ENCODE results near the gene CENPP.
A peak's percentile ranks its signal among the peaks of the same experiment; 100 is the strongest.
"Not testable (repeated sequence)": the region's sequence is repeated elsewhere in the genome, so short reads cannot be mapped to it uniquely, and the experiment has no call there.

The CENPP gene

DNA sequence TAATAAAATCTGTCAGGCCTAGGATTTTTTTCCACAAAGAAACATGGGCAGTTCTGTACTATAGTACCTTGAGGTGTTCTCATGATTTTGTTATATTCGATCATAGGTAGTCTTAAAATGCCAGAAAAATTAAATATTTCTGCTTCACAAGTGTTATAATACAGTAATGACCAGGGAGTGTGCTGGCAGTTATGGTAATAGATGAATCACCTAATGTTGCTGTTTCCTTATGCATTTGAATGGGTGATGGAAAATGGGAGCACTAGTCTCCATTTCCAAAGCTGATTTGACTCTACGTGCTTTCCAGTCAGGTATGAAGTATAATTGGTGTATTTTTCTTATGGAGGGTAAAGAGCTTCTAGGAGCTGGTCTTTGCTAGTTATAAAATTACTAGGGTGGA is 54.9 kb downstream of the CENPP start:
- no peak for DNase-seq (ENCODE audit: low read depth)

DNA sequence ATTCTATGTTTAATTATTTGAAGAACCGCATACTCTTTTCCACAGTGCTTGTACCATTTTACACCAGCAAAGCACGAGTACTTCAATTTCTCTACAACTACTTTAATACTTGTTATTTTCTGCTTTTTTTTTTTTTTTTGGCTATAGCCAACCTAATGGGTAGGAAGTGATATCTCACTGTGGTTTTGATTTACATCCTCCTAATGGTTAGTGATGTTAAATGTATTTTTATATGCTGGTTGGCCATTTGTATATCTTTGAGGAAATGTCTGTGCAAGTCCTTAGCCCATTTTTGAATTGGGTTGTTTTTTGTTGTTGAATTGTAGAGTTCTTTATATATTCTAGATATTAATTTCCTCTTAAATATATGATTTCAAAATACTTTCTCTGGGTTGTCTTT is 56.0 kb downstream of the CENPP start:
- DNase-seq (ENCODE audit: low read depth), result no peak

- peak; percentile 68 for DNase-seq (ENCODE audit: low read depth)
Observed at GRCh38 chr9:92384375-92384774, 58.6 kb downstream of the CENPP start.

DNA sequence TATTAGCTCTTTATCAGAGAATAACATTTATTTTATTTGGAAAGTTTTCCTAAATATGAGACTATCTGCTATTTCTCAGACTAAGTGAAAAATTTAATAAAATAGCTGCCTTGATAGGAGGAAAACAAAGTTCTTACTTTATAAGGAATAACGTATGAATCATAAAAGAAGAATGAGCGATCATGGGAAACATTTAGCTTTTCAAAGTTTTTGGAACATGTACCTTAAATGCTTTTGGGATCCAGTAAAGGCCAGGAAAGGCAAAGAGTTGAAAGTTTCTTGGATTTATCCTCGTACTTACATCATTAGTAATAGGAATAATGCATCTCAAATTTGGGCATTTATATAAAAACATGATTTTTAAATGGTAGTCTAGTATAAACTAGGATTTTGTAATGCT is 59.2 kb downstream of the CENPP start:
- DNase-seq (ENCODE audit: low read depth), result no peak

GRCh38 chr9:92385477-92385876 is 59.7 kb downstream of the CENPP start:
- DNase-seq (ENCODE audit: low read depth), result peak; percentile 25

DNA sequence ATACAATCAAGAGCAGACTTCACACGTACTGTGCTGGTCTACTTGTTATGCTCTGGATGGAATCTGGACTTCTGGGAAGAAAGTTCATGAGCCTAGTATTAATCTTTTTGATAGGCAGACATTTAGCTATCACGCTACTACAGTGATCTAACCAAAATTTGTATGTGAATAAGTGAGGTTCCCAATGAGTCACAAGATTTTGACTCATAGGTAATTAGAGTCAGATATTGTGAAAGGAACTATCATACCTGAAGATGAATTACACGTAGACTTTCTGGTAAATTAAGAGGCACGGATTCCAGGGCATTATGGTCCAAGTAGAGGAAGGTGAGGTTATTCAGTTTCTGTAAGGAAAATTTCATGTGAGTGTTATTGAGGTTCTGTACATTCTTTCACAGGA is 60.2 kb downstream of the CENPP start:
- DNase-seq (ENCODE audit: low read depth), result peak; percentile 28

GRCh38 chr9:92392690-92393089 is 66.9 kb downstream of the CENPP start:
- peak; percentile 45 for DNase-seq (ENCODE audit: low read depth)

GRCh38 chr9:92393686-92394085 is 67.9 kb downstream of the CENPP start:
- DNase-seq (ENCODE audit: low read depth), result no peak

DNA sequence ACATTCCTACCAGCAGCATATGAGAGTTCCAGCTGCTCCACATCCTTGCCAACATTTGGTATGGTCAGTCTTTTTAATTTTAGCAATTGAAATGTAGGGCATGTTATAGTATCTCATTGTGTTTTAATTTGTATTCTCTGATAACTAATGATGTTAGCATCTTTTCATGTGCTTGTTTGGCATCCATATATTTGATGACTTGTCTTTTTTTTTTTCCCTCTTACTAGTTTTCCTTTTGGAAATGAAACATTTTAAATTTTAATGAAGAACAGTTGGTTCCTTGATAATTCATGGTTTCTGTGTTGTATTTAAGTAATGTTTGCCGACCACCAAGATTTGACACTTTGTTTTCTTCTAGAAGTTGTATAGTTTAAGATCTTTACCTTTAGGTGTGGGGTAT is 69.9 kb downstream of the CENPP start:
- DNase-seq (ENCODE audit: low read depth), result no peak

GRCh38 chr9:92397853-92398252 is 72.1 kb downstream of the CENPP start:
- no peak for DNase-seq (ENCODE audit: low read depth)

GRCh38 chr9:92402360-92402759 is 76.6 kb downstream of the CENPP start:
- no peak for DNase-seq (ENCODE audit: low read depth)

GRCh38 chr9:92402826-92403745 is 77.3 kb downstream of the CENPP start:
- DNase-seq (ENCODE audit: low read depth), result no peak

- no peak for DNase-seq (ENCODE audit: low read depth)
Observed at GRCh38 chr9:92404042-92404836, 78.5 kb downstream of the CENPP start, which contains the start of gene OGN. TSS of gene OGN (minus strand) at chr9:92404578. CDS start at chr9:92403407, 1,171 bp downstream.

DNA sequence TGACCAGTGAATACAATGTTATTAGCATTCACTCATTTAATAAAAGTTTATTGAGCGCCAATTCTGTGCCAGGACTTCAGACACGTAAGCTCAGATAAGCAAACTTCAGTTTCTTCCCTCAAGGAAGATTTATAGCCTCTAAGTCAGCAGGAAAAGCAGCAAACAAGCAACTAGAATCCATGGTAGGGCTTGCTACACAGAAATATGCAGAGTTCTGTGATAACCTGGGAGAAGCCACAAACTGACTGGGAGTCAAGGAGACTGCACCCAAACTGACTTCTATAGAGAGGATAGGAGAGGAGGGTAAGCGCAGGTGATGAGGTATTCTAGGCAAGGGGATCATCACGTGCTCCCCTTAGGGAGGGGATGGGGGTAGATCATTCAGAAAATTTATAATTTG is 80.1 kb downstream of the CENPP start:
- DNase-seq (ENCODE audit: low read depth), result no peak

- no peak for DNase-seq (ENCODE audit: low read depth)
Observed at GRCh38 chr9:92406477-92406876, 80.7 kb downstream of the CENPP start.

DNA sequence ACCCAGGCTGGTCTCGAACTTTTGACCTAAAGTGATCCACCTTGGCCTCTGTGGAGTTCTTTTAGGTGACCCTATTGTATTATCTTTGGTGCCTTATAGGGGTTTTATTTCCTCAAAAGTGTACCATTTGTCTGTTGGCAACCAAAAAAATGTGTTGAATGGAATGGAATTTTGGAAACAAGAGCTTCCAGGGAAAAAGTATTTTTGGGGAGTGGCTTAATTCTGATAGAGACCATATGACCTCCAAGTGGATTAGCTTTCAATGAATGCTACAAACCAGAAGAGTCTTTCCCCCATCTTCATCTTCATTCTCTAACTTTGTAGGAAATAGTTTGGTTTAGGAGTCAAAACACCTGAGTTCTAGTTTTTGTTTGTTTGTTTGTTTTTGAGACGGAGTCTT is 82.1 kb downstream of the CENPP start:
- no peak for DNase-seq (ENCODE audit: low read depth)

DNA sequence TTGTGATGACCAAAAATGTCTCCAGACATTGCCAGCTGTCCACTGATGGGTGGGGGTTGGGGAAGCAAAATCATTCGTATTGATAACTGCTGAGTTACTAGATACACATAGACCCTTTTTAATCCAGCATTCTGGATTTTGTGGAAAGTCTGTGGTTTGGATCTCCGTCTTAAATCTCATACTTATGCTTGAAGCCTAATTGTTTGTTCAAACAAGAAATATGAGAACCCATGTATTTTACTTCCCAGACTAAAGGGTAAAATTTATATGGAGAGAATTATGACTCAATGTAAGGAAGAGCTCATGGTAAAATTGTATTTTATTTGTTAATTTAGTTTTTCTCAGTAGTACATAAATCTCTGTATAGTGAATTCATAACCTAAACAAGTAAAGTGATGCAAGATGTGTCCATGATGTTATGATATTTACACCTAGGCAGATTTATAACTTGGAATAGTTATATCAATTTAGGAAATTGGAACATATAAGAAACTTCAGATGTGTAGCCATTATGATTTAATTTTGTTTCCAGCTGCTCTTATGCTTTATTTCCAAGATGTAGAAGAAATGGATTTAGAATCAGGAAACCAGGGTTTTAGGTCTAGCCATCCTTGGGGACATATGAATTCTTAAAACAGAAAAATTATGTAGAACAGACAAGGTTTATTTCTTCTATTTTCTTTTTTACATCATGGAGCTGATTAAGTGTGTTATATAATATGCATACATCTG is 83.2 kb downstream of the CENPP start:
- no peak for DNase-seq (ENCODE audit: low read depth)

- not testable (repeated sequence) for DNase-seq (ENCODE audit: low read depth)
Observed at GRCh38 chr9:92411157-92411556, 85.4 kb downstream of the CENPP start.

- no peak for DNase-seq (ENCODE audit: low read depth)
Observed at GRCh38 chr9:92414566-92414965, 88.8 kb downstream of the CENPP start.

- DNase-seq (ENCODE audit: low read depth), result no peak
Observed at GRCh38 chr9:92422611-92423338, 97.0 kb downstream of the CENPP start.

- no peak for DNase-seq (ENCODE audit: low read depth)
Observed at GRCh38 chr9:92423612-92424011, 97.9 kb downstream of the CENPP start.

- no peak for DNase-seq (ENCODE audit: low read depth)
Observed at GRCh38 chr9:92424340-92424739, 98.6 kb downstream of the CENPP start, which contains the start of gene OMD. TSS of gene OMD (minus strand) at chr9:92424471. CDS start at chr9:92417558, 6,913 bp downstream.

Measured in ELR (cell line).